Measurements from ENCODE around the gene GRID2IP.

DNA sequence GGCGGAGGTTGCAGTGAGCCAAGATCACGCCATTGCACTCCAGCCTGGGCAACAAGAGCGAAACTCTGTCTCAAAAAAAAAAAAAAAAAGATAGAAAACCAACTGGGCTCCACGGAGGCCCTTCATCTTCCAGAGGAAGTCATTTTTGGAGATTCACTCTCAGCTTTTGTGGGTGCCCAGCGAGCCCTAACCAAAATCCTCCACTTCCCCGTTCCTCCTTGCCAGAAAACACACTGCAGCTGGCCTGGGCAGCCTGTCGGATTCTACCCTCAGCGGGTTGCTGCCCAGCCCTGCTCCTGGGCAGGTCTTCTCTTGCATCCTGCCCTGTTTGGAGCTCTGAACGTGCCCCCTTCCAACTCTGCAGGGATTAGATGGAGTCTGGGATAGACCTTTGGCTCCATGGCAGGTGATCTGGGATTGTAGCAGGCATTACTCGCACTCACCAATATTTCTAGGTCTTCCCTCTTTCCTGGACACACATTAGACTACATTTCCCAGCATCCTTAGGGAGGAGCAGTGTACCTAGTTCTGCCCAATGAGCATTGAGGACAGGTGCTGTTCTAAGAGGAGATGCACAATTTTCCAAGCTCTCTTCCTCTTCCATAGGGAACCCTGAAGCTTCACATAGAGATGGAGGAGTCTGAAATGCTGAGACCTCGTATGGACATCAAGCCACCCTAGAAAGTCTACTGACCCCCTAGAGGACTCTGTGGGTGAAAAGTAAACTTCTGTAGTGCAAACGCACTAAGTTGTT lies 4.6 kb downstream of the GRID2IP start:
- TF ChIP-seq CTCF (IDR thresholded peaks at IDR 0.05; ENCODE audit: control extremely low read depth in 1 of 3, insufficient read depth in 1 of 3, low read depth in 1 of 3, low read length in 3 of 3) (no peak), BRCA1 (IDR thresholded peaks at IDR 0.05; ENCODE audit: low read depth, low read length) (no peak), MAX (IDR thresholded peaks at IDR 0.05) (no peak), CHD2 (IDR thresholded peaks at IDR 0.05; ENCODE audit: low read length) (no peak), POLR2A (IDR thresholded peaks at IDR 0.05; ENCODE audit: control extremely low read depth in 1 of 2, low read depth in 2 of 2, low read length in 2 of 2) (no peak), RXRA (IDR thresholded peaks at IDR 0.05; ENCODE audit: insufficient read depth, low read depth, low read length) (no peak), EZH2 (IDR thresholded peaks at IDR 0.05; ENCODE audit: low read depth, low read length, severe bottlenecking) (no peak), TAF1 (IDR thresholded peaks at IDR 0.05; ENCODE audit: low read depth, low read length) (no peak)
- TF ChIP-seq, protein P1, sequence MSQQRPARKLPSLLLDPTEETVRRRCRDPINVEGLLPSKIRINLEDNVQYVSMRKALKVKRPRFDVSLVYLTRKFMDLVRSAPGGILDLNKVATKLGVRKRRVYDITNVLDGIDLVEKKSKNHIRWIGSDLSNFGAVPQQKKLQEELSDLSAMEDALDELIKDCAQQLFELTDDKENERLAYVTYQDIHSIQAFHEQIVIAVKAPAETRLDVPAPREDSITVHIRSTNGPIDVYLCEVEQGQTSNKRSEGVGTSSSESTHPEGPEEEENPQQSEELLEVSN (IDR thresholded peaks at IDR 0.05) = no peak
